Endodermal cell (in vitro differentiated cells): ENCODE data around the gene ABHD2. TPM values are rescaled to one million over a fixed set of nuclear protein-coding genes. Genes with fewer than 3 reads are reported as not detected.

ENCODE experiments used
- DNase-seq: peaks from one replicate; pipeline ENCODE4 v3.0.0-alpha.2; 2017
- H3K27ac ChIP-seq: 2 replicates; pipeline ENCODE4 v1.5.1; 2013; ENCODE audit warnings: mild to moderate bottlenecking, low read depth, low read length, moderate library complexity
- H3K27me3 ChIP-seq: 2 replicates; pipeline ENCODE4 v1.6.1; 2013; ENCODE audit warnings: mild to moderate bottlenecking, low read length, moderate library complexity; ENCODE audit not compliant: insufficient read depth, control insufficient read depth, poor library complexity, severe bottlenecking
- H3K36me3 ChIP-seq: 2 replicates; pipeline ENCODE4 v1.7.0; 2013; ENCODE audit warnings: mild to moderate bottlenecking, low read length, moderate library complexity; ENCODE audit not compliant: control insufficient read depth, insufficient read depth
- H3K4me1 ChIP-seq: one replicate; pipeline ENCODE4 v1.7.0; 2013; ENCODE audit warnings: low read length; ENCODE audit not compliant: control insufficient read depth, insufficient read depth
- H3K4me3 ChIP-seq: 2 replicates; pipeline ENCODE4 v1.5.1; 2013; ENCODE audit warnings: mild to moderate bottlenecking, low read length, moderate library complexity
- H3K9ac ChIP-seq: 2 replicates; pipeline ENCODE4 v1.6.1; 2013; ENCODE audit warnings: mild to moderate bottlenecking, low read length, moderate library complexity; ENCODE audit not compliant: poor library complexity, severe bottlenecking; ENCODE audit errors: extremely low read depth
- H3K9me3 ChIP-seq: 2 replicates; pipeline ENCODE4 v1.6.1; 2013; ENCODE audit warnings: mild to moderate bottlenecking, low read length, moderate library complexity; ENCODE audit not compliant: control insufficient read depth
- H3K27ac Mint-ChIP-seq: 2 replicates; pipeline ENCODE4 v1.8.0; 2020; ENCODE audit warnings: mixed read lengths
- H3K27me3 Mint-ChIP-seq: 2 replicates; pipeline ENCODE4 v1.8.0; 2021; ENCODE audit warnings: mild to moderate bottlenecking, mixed read lengths; ENCODE audit not compliant: insufficient read depth
- H3K36me3 Mint-ChIP-seq: 2 replicates; pipeline ENCODE4 v1.8.0; 2020; ENCODE audit warnings: low read depth, mixed read lengths
- H3K4me1 Mint-ChIP-seq: 2 replicates; pipeline ENCODE4 v1.8.0; 2020; ENCODE audit warnings: mixed read lengths
- H3K4me3 Mint-ChIP-seq: 2 replicates; pipeline ENCODE4 v1.8.0; 2020; ENCODE audit warnings: mild to moderate bottlenecking, moderate library complexity, mixed read lengths
- H3K9me3 Mint-ChIP-seq: 2 replicates; pipeline ENCODE4 v1.8.0; 2020; ENCODE audit warnings: mild to moderate bottlenecking, mixed read lengths
- WGBS, 2 experiments: methylation state at CpG; one replicate each; pipeline versions ENCODE4 v1.1.5 to v1.1.7; 2013; ENCODE audit warnings: missing lambda C conversion rate in 2 of 2, mixed read lengths in 1 of 2; ENCODE audit not compliant: insufficient coverage in 1 of 2, insufficient read length in 1 of 2; 5-methylcytosine and 5-hydroxymethylcytosine counted together
- total RNA-seq, 2 donors: library from RNA; stranded (reverse); fragmentation: NEBNext Ultra II Directional in 1 of 2; extraction: Animal tissue kit (Norgen Biotek cat#: 25700) in 1 of 2; gene quantifications; 2 replicates in 1 of 2; 3 replicates in 1 of 2; pipeline ENCODE4 v1.2.1, GENCODE V29; 2021
- TF ChIP-seq, protein P1 (sequence below): fragments of 200-600 bp; sonication (generic); conservative IDR thresholded peaks from 2 replicates; pipeline ENCODE4 v1.5.0; 2021; ENCODE audit warnings: antibody characterized with exemption, mild to moderate bottlenecking

The ABHD2 gene
- total RNA-seq, 2 donors from 2014 or later = 24.1 to 26.0 TPM

DNA sequence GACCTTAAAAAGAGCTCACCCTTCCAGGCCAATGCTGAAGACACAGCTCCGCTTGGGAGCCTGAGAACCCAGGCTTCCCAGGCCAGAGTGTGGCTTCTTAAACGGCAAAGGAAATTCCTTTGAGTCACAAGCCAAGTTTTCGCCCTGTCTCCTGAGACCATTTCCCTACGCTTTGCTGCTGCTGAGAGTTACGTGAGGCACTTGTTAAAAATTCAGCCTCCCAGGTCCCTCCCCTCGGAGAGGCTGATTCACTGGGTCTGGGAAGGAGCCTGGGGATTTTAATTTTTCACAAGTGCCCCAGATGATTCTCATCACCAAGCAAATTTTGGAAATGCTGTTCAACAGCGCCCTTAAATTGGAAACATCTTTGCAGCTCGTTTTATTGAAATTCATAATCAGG, 107.6 kb downstream of the ABHD2 start:
- DNase-seq = no peak

DNA sequence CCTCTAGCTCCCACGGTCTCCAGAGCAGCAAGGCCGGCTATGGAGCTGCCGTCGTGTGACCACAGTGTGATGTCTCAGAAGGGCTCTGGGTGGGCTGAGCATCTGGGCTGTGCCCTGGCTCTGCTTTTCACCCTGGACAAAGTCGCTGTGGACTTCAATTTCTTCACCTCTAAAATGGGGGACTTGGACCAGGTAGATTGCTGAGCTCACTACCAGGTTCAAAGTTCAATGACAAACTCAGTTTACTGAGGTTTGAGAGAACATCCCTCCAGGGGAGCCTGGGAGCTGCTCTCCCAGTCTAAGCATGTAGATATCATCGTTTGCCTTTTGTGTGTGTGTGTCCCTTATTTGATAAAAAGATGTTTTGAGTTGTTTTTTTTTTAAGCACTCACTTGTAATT, 108.0 kb downstream of the ABHD2 start:
- no peak overlapping the region for H3K27ac Mint-ChIP-seq
- WGBS, 2 experiments = 92 to 100% methylated on average over 3 to 6 of the region's 6 CpGs
- Histone ChIP-seq H3K4me1 (peaks cover 28% of the 10 kb centered on the region), H3K27ac (no peak overlapping the region), H3K36me3 (peaks cover 14% of the 10 kb centered on the region), H3K9me3 (no peaks in the 10 kb centered on the region), H3K27me3 (no peaks in the 10 kb centered on the region), H3K9ac (no peak overlapping the region), H3K4me3 (no peak overlapping the region)
- H3K36me3 Mint-ChIP-seq = peaks cover 10% of the 10 kb centered on the region
- no peaks in the 10 kb centered on the region for H3K27me3 Mint-ChIP-seq
- H3K9me3 Mint-ChIP-seq = no peaks in the 10 kb centered on the region
- peaks cover 50% of the 10 kb centered on the region for H3K4me1 Mint-ChIP-seq
- no peak for DNase-seq
- H3K4me3 Mint-ChIP-seq = no peak overlapping the region
- TF ChIP-seq, protein P1, sequence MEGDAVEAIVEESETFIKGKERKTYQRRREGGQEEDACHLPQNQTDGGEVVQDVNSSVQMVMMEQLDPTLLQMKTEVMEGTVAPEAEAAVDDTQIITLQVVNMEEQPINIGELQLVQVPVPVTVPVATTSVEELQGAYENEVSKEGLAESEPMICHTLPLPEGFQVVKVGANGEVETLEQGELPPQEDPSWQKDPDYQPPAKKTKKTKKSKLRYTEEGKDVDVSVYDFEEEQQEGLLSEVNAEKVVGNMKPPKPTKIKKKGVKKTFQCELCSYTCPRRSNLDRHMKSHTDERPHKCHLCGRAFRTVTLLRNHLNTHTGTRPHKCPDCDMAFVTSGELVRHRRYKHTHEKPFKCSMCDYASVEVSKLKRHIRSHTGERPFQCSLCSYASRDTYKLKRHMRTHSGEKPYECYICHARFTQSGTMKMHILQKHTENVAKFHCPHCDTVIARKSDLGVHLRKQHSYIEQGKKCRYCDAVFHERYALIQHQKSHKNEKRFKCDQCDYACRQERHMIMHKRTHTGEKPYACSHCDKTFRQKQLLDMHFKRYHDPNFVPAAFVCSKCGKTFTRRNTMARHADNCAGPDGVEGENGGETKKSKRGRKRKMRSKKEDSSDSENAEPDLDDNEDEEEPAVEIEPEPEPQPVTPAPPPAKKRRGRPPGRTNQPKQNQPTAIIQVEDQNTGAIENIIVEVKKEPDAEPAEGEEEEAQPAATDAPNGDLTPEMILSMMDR = no peak

More for the DNA sequence above, 107.6 kb downstream of the ABHD2 start:
- Mint-ChIP-seq H3K9me3 (no peaks in the 10 kb centered on the region), H3K27me3 (no peaks in the 10 kb centered on the region), H3K27ac (peak overlapping the region; percentile 55), H3K4me1 (peaks cover 50% of the 10 kb centered on the region), H3K4me3 (no peak overlapping the region), H3K36me3 (peaks cover 12% of the 10 kb centered on the region)
- H3K9me3 ChIP-seq = no peaks in the 10 kb centered on the region
- WGBS, 2 experiments = 88 to 89% methylated on average over 7 to 8 of the region's 8 CpGs
- TF ChIP-seq, protein P1 = no peak
- H3K4me3 ChIP-seq = no peak overlapping the region
- H3K4me1 ChIP-seq = peaks cover 28% of the 10 kb centered on the region
- H3K27me3 ChIP-seq = no peaks in the 10 kb centered on the region
- no peak overlapping the region for H3K9ac ChIP-seq
- H3K36me3 ChIP-seq = peaks cover 11% of the 10 kb centered on the region
- peak overlapping the region; percentile 27 for H3K27ac ChIP-seq

DNA sequence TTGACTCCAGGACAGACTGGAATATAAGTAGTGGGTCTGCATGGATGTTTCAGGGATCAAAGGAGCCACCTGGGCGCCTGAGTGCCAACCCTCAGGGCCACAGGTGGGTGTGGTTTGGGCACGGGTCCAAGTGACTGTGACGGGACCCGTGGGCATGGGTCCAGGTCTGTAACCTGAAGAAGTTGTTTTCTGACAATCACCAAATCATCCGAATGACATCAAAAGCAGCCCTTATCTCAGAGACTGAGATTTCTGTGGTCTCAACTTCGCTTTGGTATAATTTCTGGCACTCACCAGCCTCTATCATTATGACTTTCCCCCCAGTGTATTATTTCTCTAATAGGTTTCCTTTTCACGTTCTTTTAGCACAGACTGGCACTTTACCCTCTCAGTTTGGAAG, 108.7 kb downstream of the ABHD2 start:
- Mint-ChIP-seq H3K4me1 (peaks cover 50% of the 10 kb centered on the region), H3K27me3 (no peaks in the 10 kb centered on the region), H3K36me3 (peaks cover 6% of the 10 kb centered on the region), H3K4me3 (no peak overlapping the region), H3K27ac (no peak overlapping the region), H3K9me3 (no peaks in the 10 kb centered on the region)
- H3K9ac ChIP-seq = no peak overlapping the region
- TF ChIP-seq, protein P1 = no peak
- H3K9me3 ChIP-seq = no peaks in the 10 kb centered on the region
- no peak for DNase-seq
- peaks cover 28% of the 10 kb centered on the region for H3K4me1 ChIP-seq
- WGBS, 2 experiments = 89 to 96% methylated on average over 6 to 7 of the region's 7 CpGs
- no peaks in the 10 kb centered on the region for H3K27me3 ChIP-seq
- peak overlapping the region; percentile 94 for H3K27ac ChIP-seq
- no peak overlapping the region for H3K4me3 ChIP-seq
- H3K36me3 ChIP-seq = peaks cover 14% of the 10 kb centered on the region
